ENCODE data around the gene OGDH.

Gene OGDH

GRCh38 chr7:44637788-44638594 is 31.6 kb downstream of the OGDH start:
- DNase-seq (ENCODE audit: low read depth), result peak; percentile 81
- no peak overlapping the region for H3K4me3 ChIP-seq (ENCODE audit: control insufficient read depth, low read depth, low read length)
- TF ChIP-seq, protein P1, sequence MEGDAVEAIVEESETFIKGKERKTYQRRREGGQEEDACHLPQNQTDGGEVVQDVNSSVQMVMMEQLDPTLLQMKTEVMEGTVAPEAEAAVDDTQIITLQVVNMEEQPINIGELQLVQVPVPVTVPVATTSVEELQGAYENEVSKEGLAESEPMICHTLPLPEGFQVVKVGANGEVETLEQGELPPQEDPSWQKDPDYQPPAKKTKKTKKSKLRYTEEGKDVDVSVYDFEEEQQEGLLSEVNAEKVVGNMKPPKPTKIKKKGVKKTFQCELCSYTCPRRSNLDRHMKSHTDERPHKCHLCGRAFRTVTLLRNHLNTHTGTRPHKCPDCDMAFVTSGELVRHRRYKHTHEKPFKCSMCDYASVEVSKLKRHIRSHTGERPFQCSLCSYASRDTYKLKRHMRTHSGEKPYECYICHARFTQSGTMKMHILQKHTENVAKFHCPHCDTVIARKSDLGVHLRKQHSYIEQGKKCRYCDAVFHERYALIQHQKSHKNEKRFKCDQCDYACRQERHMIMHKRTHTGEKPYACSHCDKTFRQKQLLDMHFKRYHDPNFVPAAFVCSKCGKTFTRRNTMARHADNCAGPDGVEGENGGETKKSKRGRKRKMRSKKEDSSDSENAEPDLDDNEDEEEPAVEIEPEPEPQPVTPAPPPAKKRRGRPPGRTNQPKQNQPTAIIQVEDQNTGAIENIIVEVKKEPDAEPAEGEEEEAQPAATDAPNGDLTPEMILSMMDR (IDR thresholded peaks at IDR 0.05; ENCODE audit: control insufficient read depth, insufficient read depth, low read depth, low read length, missing control alignments), result no peak

DNA sequence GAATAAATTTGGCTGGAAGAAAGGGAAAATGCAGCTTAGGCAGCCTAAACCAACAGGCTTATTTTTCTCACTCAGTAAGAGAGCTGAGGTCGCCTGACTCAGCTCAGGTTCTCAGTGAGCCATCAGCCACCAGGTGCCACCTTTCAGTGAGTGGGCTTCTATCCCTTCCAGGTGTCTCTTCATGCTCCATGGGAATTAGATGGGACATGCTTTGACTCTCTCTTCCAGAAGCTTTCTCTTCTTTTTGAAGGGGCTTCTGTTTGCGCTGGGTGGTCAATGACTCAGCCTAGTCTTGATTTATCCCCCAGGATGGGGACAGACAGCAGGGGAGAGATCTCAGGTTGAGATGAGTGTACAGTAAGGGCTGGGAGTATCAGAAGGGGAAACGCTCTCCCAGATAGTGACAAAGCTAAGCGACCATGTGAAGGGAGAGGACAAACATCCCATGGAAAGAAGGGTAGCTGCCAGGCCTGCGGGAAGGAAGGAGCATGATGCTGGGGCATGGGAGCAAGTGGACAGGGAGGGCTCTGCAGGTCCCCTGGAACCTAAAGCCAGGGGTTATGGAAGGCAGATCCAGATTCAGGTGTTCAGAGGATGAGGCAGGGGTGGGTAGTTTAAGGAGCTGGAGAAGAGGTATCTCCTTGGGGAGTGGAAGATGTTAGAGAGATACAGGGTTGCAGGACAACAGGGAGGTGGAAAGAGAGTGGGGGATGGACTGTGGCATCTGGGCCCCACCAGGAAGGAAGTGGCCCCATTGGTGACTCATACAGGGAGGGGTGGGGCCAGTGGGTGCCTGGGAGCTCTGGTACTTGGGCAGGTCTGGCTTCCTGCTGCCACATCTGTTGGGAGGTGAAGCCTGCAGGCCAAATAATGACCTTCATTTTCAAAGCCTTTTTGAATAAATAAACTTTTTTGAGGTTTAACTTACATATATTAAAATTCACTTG is 32.5 kb downstream of the OGDH start:
- no peak for DNase-seq (ENCODE audit: low read depth)
- H3K4me3 ChIP-seq (ENCODE audit: control insufficient read depth, low read depth, low read length), result no peak overlapping the region
- TF ChIP-seq, protein P1 (IDR thresholded peaks at IDR 0.05; ENCODE audit: control insufficient read depth, insufficient read depth, low read depth, low read length, missing control alignments), result no peak

- DNase-seq (ENCODE audit: low read depth), result peak; percentile 45
- TF ChIP-seq, protein P1 (IDR thresholded peaks at IDR 0.05; ENCODE audit: control insufficient read depth, insufficient read depth, low read depth, low read length, missing control alignments), result no peak
- H3K4me3 ChIP-seq (ENCODE audit: control insufficient read depth, low read depth, low read length), result no peak overlapping the region
Measured at GRCh38 chr7:44639671-44640321, 33.4 kb downstream of the OGDH start.

- DNase-seq (ENCODE audit: low read depth), result no peak
Measured at GRCh38 chr7:44643206-44643605, 36.8 kb downstream of the OGDH start.

GRCh38 chr7:44645254-44645653 is 38.8 kb downstream of the OGDH start:
- TF ChIP-seq, protein P1 (IDR thresholded peaks at IDR 0.05; ENCODE audit: control insufficient read depth, insufficient read depth, low read depth, low read length, missing control alignments), result no peak
- H3K4me3 ChIP-seq (ENCODE audit: control insufficient read depth, low read depth, low read length), result no peak overlapping the region
- no peak for DNase-seq (ENCODE audit: low read depth)

More at GRCh38 chr7:44643206-44643605, 36.8 kb downstream of the OGDH start:
- TF ChIP-seq, protein P1 (IDR thresholded peaks at IDR 0.05; ENCODE audit: control insufficient read depth, insufficient read depth, low read depth, low read length, missing control alignments), result no peak
- H3K4me3 ChIP-seq (ENCODE audit: control insufficient read depth, low read depth, low read length), result no peak overlapping the region

DNA sequence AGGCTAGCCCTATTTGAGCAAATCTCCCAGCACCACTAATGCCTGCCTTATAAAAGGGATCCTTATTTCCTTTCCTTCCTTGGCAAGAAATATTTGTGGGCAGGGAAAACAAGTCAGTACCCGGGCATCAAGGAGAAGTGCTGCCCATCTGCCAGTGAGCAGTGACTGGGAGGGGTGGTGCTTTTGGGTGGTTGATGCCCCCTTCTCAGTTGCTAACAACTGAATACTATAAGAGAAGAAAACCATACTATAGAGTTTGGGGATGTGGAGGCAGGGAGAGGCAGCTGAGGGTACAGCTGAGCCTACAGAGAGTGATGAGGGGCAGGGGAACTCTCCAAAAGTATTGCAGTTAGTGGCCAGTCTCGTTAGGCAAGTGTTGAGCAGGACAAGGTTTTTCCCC is 39.3 kb downstream of the OGDH start:
- TF ChIP-seq, protein P1 (IDR thresholded peaks at IDR 0.05; ENCODE audit: control insufficient read depth, insufficient read depth, low read depth, low read length, missing control alignments), result no peak
- no peak overlapping the region for H3K4me3 ChIP-seq (ENCODE audit: control insufficient read depth, low read depth, low read length)
- no peak for DNase-seq (ENCODE audit: low read depth)

Data from AG09309 (cell line).